H9 (cell line): ENCODE data around the gene RPS27. TPM values are rescaled to one million over a fixed set of nuclear protein-coding genes. Genes with fewer than 3 reads are reported as not detected.

Experiments used
- DNase-seq: peaks from one replicate; pipeline ENCODE4 v3.0.0-alpha.2; 2017
- H2AFZ ChIP-seq: one replicate; pipeline ENCODE4 v1.6.1; 2013; ENCODE audit warnings: mild to moderate bottlenecking, low read length, control low read depth, moderate library complexity
- H2AK5ac ChIP-seq: 2 replicates; pipeline ENCODE4 v1.6.1; 2013; ENCODE audit warnings: low read length, control low read depth, mixed read lengths; ENCODE audit not compliant: insufficient read length
- H2BK120ac ChIP-seq: one replicate; pipeline ENCODE4 v1.6.1; 2013; ENCODE audit warnings: low read depth, mild to moderate bottlenecking, low read length, control low read depth, inconsistent platforms; ENCODE audit not compliant: poor library complexity, severe bottlenecking
- H2BK12ac ChIP-seq: 2 replicates; pipeline ENCODE4 v1.6.1; 2013; ENCODE audit warnings: low read length, control low read depth, mixed read lengths, low read depth; ENCODE audit not compliant: insufficient read length
- H2BK15ac ChIP-seq: 2 replicates; pipeline ENCODE4 v1.6.1; 2013; ENCODE audit warnings: low read depth, low read length, control low read depth
- H2BK20ac ChIP-seq: one replicate; pipeline ENCODE4 v1.6.1; 2013; ENCODE audit warnings: low read depth, mild to moderate bottlenecking, low read length, control low read depth, inconsistent platforms; ENCODE audit not compliant: poor library complexity, severe bottlenecking
- H2BK5ac ChIP-seq: 2 replicates; pipeline ENCODE4 v1.6.1; 2013; ENCODE audit warnings: low read length, control low read depth, mixed read lengths; ENCODE audit not compliant: insufficient read length
- H3K14ac ChIP-seq: 2 replicates; pipeline ENCODE4 v1.6.1; 2013; ENCODE audit warnings: low read length, control low read depth; ENCODE audit not compliant: insufficient read depth
- H3K18ac ChIP-seq: 2 replicates; pipeline ENCODE4 v1.6.1; 2013; ENCODE audit warnings: low read depth, mild to moderate bottlenecking, mixed read lengths, low read length, control low read depth; ENCODE audit not compliant: insufficient read length
- H3K23ac ChIP-seq: 2 replicates; pipeline ENCODE4 v1.6.1; 2013; ENCODE audit warnings: low read length, control low read depth, mixed read lengths, low read depth; ENCODE audit not compliant: insufficient read length
- H3K23me2 ChIP-seq: 2 replicates; pipeline ENCODE4 v1.6.1; 2013; ENCODE audit warnings: low read depth, mild to moderate bottlenecking, mixed read lengths, low read length, control low read depth; ENCODE audit not compliant: insufficient read length, poor library complexity, severe bottlenecking
- H3K27ac ChIP-seq: 2 replicates; pipeline ENCODE4 v1.5.1; 2013; ENCODE audit warnings: low read length, control low read depth, mixed read lengths, low read depth; ENCODE audit not compliant: insufficient read length
- H3K27me3 ChIP-seq: 2 replicates; pipeline ENCODE4 v1.6.1; 2013; ENCODE audit warnings: low read length, control low read depth, inconsistent platforms; ENCODE audit not compliant: insufficient read depth
- H3K4ac ChIP-seq: 2 replicates; pipeline ENCODE4 v1.6.1; 2013; ENCODE audit warnings: low read depth, mild to moderate bottlenecking, control low read depth, inconsistent platforms, low read length, moderate library complexity
- H3K4me1 ChIP-seq: 2 replicates; pipeline ENCODE4 v1.6.1; 2013; ENCODE audit warnings: low read length, control low read depth, inconsistent platforms; ENCODE audit not compliant: insufficient read depth
- H3K4me2 ChIP-seq: 2 replicates; pipeline ENCODE4 v1.6.1; 2013; ENCODE audit warnings: low read length, control low read depth, mixed read lengths; ENCODE audit not compliant: insufficient read length, insufficient read depth
- H3K56ac ChIP-seq: 2 replicates; pipeline ENCODE4 v1.6.1; 2013; ENCODE audit warnings: low read depth, mild to moderate bottlenecking, mixed read lengths, low read length, control low read depth; ENCODE audit not compliant: insufficient read length
- H3K79me1 ChIP-seq: 2 replicates; pipeline ENCODE4 v1.6.1; 2013; ENCODE audit warnings: low read depth, mild to moderate bottlenecking, moderate library complexity, low read length, control low read depth, inconsistent platforms; ENCODE audit not compliant: insufficient read depth, poor library complexity, severe bottlenecking
- H3K79me2 ChIP-seq: 2 replicates; pipeline ENCODE4 v1.6.1; 2013; ENCODE audit warnings: low read length, control low read depth, inconsistent platforms; ENCODE audit not compliant: insufficient read depth
- H3K9ac ChIP-seq: 2 replicates; pipeline ENCODE4 v1.6.1; 2013; ENCODE audit warnings: low read length, control low read depth, mixed read lengths; ENCODE audit not compliant: insufficient read length; ENCODE audit errors: extremely low read depth
- H3K9me3 ChIP-seq: one replicate; pipeline ENCODE4 v1.6.1; 2013; ENCODE audit warnings: low read depth, low read length, inconsistent platforms; ENCODE audit not compliant: control insufficient read depth
- H3T11ph ChIP-seq: one replicate; pipeline ENCODE4 v1.6.1; 2013; ENCODE audit warnings: mild to moderate bottlenecking, low read length, control low read depth, inconsistent platforms
- H4K20me1 ChIP-seq: one replicate; pipeline ENCODE4 v1.6.1; 2013; ENCODE audit not compliant: control insufficient read depth, insufficient read length, insufficient read depth
- H4K5ac ChIP-seq: 2 replicates; pipeline ENCODE4 v1.6.1; 2013; ENCODE audit warnings: low read depth, mild to moderate bottlenecking, mixed read lengths, low read length, control low read depth; ENCODE audit not compliant: insufficient read length
- H4K8ac ChIP-seq: replicated peaks from 2 replicates; pipeline ENCODE4 v1.6.1; 2013; ENCODE audit warnings: low read length, control low read depth, mixed read lengths, low read depth; ENCODE audit not compliant: insufficient read length
- H4K91ac ChIP-seq: 2 replicates; pipeline ENCODE4 v1.6.1; 2013; ENCODE audit warnings: low read depth, mild to moderate bottlenecking, moderate library complexity, mixed read lengths, low read length, control low read depth; ENCODE audit not compliant: insufficient read length
- H3K27ac Mint-ChIP-seq, 3 experiments: 2 replicates in 2 of 3; 3 replicates in 1 of 3; pipeline ENCODE4 v1.8.0; 2020 to 2021; ENCODE audit warnings: mixed read lengths in 3 of 3, mild to moderate bottlenecking in 1 of 3, moderate library complexity in 1 of 3
- H3K27me3 Mint-ChIP-seq: 2 replicates; pipeline ENCODE4 v1.8.0; 2021; ENCODE audit warnings: low read depth, mild to moderate bottlenecking, moderate library complexity, mixed read lengths
- H3K36me3 Mint-ChIP-seq, 3 experiments: 2 replicates in 2 of 3; 3 replicates in 1 of 3; pipeline ENCODE4 v1.8.0; 2020 to 2021; ENCODE audit warnings: low read depth in 3 of 3, mixed read lengths in 3 of 3; ENCODE audit not compliant: insufficient read depth in 1 of 3
- H3K4me1 Mint-ChIP-seq, 2 experiments: 2 replicates each; pipeline ENCODE4 v1.8.0; 2020; ENCODE audit warnings: mixed read lengths in 2 of 2
- H3K4me3 Mint-ChIP-seq, 2 experiments: 2 replicates in 1 of 2; 3 replicates in 1 of 2; pipeline ENCODE4 v1.8.0; 2020 to 2021; ENCODE audit warnings: mild to moderate bottlenecking in 2 of 2, mixed read lengths in 2 of 2, moderate library complexity in 1 of 2
- H3K9me3 Mint-ChIP-seq, 2 experiments: 2 replicates in 1 of 2; 3 replicates in 1 of 2; pipeline ENCODE4 v1.8.0; 2020; ENCODE audit warnings: mild to moderate bottlenecking in 2 of 2, mixed read lengths in 2 of 2, moderate library complexity in 1 of 2
- CTCF ChIP-seq: fragments of 200-600 bp; sonication (generic); conservative IDR thresholded peaks from 3 replicates; pipeline ENCODE4 v1.8.0; 2021; ENCODE audit warnings: antibody characterized with exemption, mild to moderate bottlenecking
- WGBS: extraction: QIAGEN DNeasy Blood & Tissue Kit; methylation state at CpG from one replicate; pipeline ENCODE4 v1.1.7; 2013; ENCODE audit warnings: missing lambda C conversion rate, low lambda C conversion rate, mixed read lengths; ENCODE audit not compliant: insufficient read length; ENCODE audit errors: extremely low coverage; 5-methylcytosine and 5-hydroxymethylcytosine counted together
- total RNA-seq: library from RNA; stranded (reverse); gene quantifications from 2 replicates; pipeline ENCODE4 v1.2.1, GENCODE V29; 2021

Gene RPS27
- total RNA-seq, 1 experiment from 2014 or later, result 2,321 TPM

GRCh38 chr1:153961421-153961820 lies 29.1 kb upstream of the RPS27 start:
- no peaks in the 10 kb centered on the region for H3K27me3 Mint-ChIP-seq
- no peak for TF ChIP-seq CTCF
- H3T11ph ChIP-seq, result no peak overlapping the region
- no peak overlapping the region for H2BK120ac ChIP-seq
- H3K27ac Mint-ChIP-seq, result peak overlapping the region; percentile 90 to 97 (median 92); a peak in 5 of 7 replicates
- H3K4me3 Mint-ChIP-seq, result peak overlapping the region; percentile 89 to 94
- no peak overlapping the region for H4K91ac ChIP-seq
- H3K4me1 ChIP-seq, result no peaks in the 10 kb centered on the region
- no peak overlapping the region for H3K27ac ChIP-seq
- no peak overlapping the region for H2BK20ac ChIP-seq
- H3K36me3 Mint-ChIP-seq, result peaks cover 33 to 40% (median 36%) of the 10 kb centered on the region in 3 experiments
- DNase-seq, result no peak
- no peak overlapping the region for H3K18ac ChIP-seq
- no peak overlapping the region for H3K14ac ChIP-seq
- H3K23me2 ChIP-seq, result peaks cover 29% of the 10 kb centered on the region
- H3K9me3 ChIP-seq, result no peaks in the 10 kb centered on the region
- no peak overlapping the region for H4K5ac ChIP-seq
- H3K79me2 ChIP-seq, result peaks cover 31% of the 10 kb centered on the region; the same call in 1 of the 2 replicates
- peaks cover 48 to 63% of the 10 kb centered on the region in 2 experiments for H3K4me1 Mint-ChIP-seq
- no peak overlapping the region for H3K23ac ChIP-seq
- WGBS, result no CpG with 5 or more reads among the region's 4 CpGs
- H2BK15ac ChIP-seq, result no peak overlapping the region
- no peak overlapping the region for H2AK5ac ChIP-seq
- H3K4me2 ChIP-seq, result peak overlapping the region; percentile 96
- H4K8ac ChIP-seq, result no peak overlapping the region
- H3K27me3 ChIP-seq, result no peaks in the 10 kb centered on the region
- H3K56ac ChIP-seq, result no peak overlapping the region
- H3K79me1 ChIP-seq, result peaks cover 15% of the 10 kb centered on the region
- H3K9ac ChIP-seq, result peak overlapping the region; percentile 96
- H3K4ac ChIP-seq, result no peak overlapping the region
- peaks cover 0 to 4% of the 10 kb centered on the region in 2 experiments; a peak in 2 of 5 replicates for H3K9me3 Mint-ChIP-seq
- H2BK12ac ChIP-seq, result no peak overlapping the region
- H4K20me1 ChIP-seq, result no peaks in the 10 kb centered on the region
- H2BK5ac ChIP-seq, result no peak overlapping the region
- no peak overlapping the region for H2AFZ ChIP-seq
